Stimulated activated CD4-positive, alpha-beta T cell treated with anti-CD3 and anti-CD28 coated beads, Interleukin-12 subunit alpha, Interleukin-12 subunit beta, amount 100 ng/mL, for 24 hours (primary cell): ENCODE measurements around the gene ZNF771.

Source experiments
- DNase-seq, 2 experiments: peaks; one replicate each; pipeline ENCODE4 v3.0.0-alpha.2; 2020; ENCODE audit warnings: low read depth in 2 of 2

ZNF771 gene

DNA sequence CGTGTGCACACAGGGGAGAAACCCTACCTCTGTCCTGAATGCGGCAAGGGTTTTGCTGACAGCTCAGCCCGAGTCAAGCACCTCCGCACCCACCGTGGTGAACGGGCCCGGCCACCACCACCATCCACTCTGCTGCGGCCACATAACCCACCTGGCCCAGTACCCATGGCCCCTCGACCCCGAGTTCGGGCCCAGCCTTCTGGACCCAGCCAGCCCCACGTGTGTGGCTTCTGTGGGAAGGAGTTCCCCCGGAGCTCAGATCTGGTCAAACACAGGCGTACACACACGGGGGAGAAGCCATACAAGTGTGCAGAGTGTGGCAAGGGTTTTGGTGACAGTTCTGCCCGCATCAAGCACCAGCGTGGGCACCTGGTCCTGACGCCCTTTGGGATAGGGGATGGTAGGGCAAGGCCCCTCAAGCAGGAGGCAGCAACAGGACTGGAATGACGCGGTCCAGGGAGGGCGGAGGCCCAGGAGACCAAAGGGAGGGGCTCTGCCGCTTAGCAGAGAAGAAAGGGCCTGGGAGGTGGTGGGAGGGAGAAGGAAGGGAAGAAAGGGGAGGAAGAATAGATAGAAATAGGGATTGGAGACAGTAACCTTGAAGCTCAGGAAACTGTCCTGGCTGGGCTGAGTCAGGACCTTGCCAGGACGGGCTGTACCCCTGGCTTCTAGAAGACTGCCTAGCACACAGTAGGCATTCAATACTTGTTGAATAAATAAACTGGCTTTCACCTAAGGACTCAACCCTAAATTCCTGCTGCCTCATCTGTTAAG lies 8.6 kb upstream of the ZNF771 start:
- no peak for DNase-seq

DNA sequence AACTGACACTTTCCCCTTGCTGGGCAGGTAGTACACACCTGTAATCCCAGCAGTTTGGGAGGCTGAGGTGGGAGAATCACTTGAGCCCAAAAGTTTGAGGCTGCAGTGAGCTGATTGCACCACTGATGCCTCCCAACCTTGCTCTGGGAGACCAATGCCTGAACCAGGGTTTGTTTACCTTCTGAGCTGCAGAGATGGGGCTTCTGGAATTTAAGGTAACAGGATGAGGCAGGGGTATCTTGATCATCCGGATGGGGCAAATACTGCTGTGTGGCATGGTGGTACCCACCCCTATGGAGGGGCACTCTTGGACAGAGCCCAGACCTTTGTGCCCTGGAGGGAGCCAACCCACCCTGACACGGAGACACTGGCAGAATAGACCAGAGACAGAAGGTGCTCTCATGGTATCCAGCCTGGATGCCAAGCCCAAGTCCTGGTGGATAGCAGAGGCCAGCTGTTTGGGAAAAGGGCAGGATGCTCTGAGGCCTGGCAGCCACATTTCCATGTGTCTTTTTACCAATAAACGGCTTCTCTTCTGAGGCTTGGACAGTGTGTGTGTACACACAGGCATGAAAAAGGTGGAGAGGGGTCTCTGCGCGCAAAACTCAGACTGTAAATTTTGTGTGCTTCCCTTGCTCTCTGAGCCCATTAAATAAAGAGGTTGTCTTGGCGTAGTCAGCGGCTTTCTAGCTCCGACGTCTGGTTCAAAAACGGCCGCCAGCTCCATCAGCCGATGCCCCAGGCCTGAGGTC lies 7.8 kb upstream of the ZNF771 start:
- no peak for DNase-seq

DNA sequence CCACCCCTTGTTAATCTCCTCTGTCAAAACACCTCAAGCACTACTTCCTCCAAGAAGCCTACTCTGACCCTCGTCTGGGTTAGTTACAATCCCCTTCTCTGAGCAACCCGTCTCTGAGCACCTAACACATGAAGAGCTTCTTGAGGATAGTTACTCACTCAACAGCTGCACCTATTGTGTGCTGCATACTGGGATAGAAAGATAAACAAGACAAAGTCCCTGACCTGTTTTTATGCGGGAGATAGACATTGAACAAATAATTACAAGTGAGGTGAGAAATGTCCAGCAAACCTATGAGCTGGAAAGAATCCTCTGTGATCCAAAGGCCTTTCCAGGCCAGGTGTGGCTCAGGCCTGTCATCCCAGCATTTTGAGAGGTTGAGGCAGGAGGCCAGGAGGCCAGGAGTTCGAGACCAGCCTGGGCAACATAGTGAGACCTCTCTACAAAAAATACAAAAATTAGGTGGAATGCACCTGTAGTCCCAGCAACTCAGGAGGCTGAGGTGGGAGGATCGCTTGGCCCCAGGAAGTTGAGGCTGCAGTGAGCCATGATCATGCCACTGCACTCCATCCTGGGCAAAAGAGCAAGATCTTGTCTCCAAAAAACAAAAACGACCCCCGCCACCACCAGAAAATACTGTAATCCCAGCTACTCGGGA lies 5.5 kb upstream of the ZNF771 start:
- DNase-seq = no peak

DNA sequence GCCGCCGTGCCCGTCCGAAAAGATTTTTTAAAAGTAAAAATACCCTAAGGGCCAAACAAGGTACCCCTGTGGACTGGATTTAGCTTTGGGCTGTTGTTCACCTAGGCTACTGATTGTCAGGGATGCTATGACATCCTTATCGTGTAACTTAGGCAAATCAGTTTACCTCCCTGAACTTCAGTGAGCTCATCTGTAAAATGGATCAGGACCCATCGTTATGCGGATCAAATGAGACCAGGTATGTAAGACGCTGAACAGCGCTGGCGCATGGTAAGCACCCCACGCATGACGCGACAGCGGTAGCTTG lies 658 bp upstream of the ZNF771 start:
- DNase-seq = no peak

- DNase-seq = no peak
Observed at GRCh38 chr16:30407804-30408534, 563 bp downstream of the ZNF771 start.

- DNase-seq = peak; percentile 76 to 93
Observed at GRCh38 chr16:30409125-30410060, 2.0 kb downstream of the ZNF771 start.

DNA sequence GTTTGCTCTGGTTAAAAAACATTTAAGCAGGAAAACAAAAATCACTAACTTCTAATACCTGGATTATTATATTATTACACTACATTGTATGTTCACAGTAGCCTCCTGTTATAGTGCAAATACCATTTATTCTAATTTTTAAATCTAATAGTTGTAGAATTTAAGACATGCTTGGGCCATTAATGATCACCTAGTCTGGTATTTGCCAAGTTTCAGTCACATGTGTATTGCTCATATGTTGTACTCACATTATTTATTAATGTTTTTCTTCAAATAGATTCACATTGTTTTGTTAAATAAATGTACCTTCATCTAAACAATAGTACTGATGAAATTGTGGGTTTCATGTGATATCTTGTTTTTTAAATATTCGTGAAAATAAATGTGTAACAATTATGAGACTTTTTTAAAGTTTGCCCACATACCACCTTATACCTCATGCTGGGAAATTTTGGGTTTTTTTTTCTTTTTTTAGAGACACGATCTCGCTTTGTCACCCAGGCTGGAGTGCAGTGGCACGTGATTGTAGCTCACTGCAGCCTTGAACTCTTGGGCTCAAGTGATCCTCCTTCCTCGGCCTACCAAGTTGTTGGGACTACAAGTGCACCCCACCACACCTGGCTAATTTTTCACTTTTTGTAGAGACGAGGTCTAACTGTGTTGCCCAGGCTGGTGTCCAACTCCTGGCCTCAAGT lies 5.9 kb downstream of the ZNF771 start:
- no peak for DNase-seq

DNA sequence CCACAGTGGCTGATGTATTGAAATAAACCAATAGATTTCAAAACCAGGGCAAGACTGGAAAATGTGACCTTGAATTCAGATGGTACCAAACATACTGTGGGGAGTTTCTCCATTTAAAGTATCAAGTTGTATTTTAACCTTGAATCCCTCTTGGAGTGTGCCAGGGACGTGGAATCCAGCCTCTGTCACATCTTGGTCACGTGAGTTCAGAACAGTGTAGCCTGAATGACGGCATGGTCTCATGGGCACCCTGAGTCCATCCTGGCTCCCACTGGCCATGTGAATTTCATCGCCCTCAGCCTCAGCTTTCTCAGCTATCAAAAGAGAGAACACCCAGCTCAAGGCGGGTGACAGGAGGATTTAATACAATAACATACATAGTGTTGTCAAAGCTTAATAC lies 6.8 kb downstream of the ZNF771 start:
- no peak for DNase-seq

DNA sequence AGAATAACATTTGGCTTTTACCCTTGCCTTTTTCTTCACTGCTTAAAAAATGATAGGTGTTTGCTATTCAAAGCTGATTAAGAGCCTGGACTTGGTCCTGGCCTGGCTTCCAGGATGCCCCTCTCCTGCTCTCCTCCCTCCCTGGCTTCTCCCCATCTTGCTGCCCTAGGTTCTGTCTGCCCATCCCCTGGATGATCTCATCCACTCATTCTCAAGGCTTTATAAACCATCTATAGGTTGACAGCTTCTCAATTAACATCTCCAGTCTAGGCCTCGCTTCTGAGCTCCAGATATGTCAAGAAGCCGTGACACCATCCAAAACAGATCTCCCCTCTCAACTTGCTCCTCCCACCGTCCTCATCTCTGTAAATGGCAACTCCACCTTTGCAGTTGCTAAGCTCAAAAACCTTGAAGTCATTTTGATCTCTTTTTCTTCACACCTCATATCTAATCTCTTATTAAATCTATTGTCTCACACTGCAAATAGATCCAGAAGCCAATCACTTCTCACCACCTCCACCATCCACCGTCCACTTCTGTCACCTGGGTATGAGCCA lies 8.7 kb downstream of the ZNF771 start:
- DNase-seq = no peak

GRCh38 chr16:30416624-30417528 lies 9.5 kb downstream of the ZNF771 start:
- no peak for DNase-seq

GRCh38 chr16:30417529-30418349 lies 10.3 kb downstream of the ZNF771 start:
- DNase-seq = peak; percentile 74 to 79

GRCh38 chr16:30418350-30419181 lies 11.2 kb downstream of the ZNF771 start:
- no peak for DNase-seq

DNA sequence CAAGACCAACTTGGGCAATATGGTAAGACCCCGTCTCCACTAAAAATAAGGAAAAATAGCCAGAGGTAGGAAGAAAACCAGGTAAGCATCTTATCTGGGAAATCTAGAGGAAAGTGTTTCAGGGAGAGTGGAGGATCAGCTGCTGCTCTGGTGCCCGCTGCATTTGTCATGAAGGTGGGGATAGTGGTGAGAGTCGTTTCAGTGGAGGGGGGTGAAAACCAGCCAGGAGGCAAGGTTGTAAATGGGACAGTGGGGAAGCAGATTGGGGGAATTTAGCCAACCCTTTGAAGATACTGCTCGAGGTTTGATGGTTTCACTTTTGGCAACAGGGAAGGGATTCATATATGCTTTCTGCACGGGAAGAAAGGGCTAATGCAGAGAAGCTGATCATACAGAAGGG lies 13.6 kb downstream of the ZNF771 start:
- no peak for DNase-seq

DNA sequence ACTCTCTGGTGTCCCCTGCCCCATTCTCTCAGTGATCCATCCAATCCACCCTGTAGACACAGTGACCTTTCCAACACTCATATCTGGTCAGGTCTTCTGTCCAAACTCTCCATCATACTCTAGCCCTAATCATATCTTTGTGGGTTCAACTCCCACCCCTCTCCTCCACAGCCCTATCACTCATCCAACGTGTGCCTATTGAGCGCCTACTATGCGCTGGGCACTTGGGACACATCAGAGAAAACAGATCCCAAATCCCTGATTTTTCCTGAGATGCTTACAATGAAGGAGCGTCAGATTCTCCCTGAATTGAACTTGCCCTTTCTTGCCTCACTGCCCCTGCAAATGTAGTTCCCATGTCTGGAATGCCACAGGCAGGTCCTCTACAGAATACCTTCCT lies 20.6 kb downstream of the ZNF771 start:
- DNase-seq = no peak

DNA sequence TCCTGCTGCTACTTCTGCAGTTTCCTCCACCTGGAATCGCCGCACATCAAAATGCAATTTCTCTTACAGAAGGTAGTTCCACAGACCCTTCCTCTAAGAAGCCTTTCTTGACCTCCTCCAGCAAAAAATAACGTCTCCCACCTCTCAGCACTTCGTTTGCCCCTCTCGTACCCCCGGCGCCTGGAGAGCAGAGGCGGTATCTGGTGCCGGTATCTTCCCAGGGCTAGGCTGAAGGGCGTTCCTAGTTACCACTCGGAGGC lies 21.9 kb downstream of the ZNF771 start:
- DNase-seq = no peak

DNA sequence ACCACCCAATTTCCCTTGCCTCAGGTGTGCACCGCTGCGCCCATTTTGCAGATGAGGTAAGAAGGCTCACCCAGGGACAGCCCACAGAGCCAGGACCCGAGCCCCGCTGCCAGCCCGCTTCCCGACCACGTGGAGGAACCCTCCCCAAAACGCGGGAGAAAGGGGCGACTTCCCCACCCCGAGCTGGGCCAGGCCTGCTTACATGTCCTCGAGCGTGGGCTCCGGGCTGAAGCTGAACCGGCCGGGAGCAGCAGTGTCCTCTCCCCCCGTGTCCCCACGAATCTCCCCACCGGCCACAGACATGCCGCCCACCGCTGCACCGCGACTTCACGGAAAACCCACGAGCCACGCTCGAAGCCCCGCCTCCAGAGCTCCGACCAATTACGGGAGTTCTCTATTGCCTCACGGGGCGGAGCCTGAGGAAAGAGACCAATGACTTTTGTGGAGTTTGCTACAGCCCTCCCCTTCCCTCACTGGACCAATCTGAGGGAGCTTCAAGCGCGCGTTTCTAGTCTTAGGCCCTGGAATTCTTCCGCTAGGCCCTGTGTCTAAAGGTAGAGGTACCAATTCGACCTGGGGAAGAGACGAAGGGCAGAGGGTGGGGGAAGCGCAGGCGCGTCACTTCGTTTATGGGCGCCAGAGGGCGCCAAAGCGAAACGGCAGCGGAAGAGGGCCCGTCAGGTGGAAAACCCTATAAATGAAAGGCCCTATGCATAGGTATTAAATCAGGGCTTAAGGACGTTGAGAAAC lies 22.4 kb downstream of the ZNF771 start, which contains the start of gene DCTPP1:
DCTPP1 (minus strand) TSS at position 353 of the 750 bp plus-strand sequence; CDS start at position 303, 50 bp downstream.
- DNase-seq = peak; percentile 90 to 98
